VCaP (cell line): ENCODE measurements around the gene SLC34A1.

Experiments
- H3K27ac ChIP-seq: fragments of 450-650 bp; 2 replicates; pipeline ENCODE4 v1.5.1; 2017
- CTCF ChIP-seq: fragments of 450-650 bp; conservative IDR thresholded peaks from 2 replicates; pipeline ENCODE4 v1.5.1; 2017; ENCODE audit warnings: mild to moderate bottlenecking, moderate library complexity

The SLC34A1 gene, protein sequence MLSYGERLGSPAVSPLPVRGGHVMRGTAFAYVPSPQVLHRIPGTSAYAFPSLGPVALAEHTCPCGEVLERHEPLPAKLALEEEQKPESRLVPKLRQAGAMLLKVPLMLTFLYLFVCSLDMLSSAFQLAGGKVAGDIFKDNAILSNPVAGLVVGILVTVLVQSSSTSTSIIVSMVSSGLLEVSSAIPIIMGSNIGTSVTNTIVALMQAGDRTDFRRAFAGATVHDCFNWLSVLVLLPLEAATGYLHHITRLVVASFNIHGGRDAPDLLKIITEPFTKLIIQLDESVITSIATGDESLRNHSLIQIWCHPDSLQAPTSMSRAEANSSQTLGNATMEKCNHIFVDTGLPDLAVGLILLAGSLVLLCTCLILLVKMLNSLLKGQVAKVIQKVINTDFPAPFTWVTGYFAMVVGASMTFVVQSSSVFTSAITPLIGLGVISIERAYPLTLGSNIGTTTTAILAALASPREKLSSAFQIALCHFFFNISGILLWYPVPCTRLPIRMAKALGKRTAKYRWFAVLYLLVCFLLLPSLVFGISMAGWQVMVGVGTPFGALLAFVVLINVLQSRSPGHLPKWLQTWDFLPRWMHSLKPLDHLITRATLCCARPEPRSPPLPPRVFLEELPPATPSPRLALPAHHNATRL

GRCh38 chr5:177384134-177384533 lies at the start of gene SLC34A1:
Gene SLC34A1 (plus strand): TSS chr5:177384434. CDS start chr5:177385742, 1,308 bp downstream.
- TF ChIP-seq CTCF: no peak
- no peak within 1 kb of the TSS for H3K27ac ChIP-seq

DNA sequence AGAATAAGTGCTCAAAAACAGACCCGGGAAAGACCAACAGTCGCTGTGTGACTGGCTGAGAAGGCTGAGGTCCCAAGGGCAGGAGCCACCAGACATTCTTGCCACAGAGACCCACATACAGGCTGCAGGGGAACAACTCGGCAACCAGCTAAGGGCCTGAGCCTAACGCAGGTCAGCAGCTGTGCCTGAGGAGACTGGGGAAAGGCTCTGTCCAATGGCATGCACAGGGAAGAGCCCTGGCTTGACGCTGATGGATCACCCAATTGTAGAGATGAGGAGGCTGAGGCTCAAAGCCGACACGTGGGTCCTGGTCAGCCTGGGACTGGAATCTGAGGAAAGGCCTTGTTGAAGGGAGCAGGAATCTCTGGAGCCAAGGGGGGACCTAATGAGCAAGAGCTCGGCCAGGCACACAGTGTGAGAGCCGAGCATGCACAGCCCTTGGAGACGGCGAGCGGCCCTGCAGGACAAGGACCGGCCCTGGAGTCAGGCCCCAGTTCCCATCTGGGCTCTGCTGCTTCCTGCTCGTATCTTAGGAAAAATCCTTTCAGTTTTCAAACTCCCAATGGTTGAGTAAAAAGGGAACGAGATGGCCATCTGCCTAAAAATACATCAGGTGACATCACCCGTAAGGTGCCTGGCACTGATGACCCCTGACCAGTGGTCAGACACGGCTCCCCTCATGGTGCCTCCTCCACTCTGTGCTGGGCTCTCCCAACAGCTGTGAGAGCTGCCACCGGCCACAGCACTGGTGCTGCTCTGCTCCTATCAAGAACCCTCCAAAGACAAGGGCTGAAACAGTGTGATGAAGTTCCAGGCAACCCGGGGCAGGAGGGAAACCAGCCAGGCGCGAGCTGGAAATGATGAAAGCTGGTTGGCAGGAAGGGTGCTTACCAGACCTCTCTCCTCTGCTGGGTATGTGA lies 49.2 kb upstream of the SLC34A1 start:
- H3K27ac ChIP-seq: no peak overlapping the region
- no peak for TF ChIP-seq CTCF

- no peak overlapping the region for H3K27ac ChIP-seq
- no peak for TF ChIP-seq CTCF
Observed at GRCh38 chr5:177335701-177336065, 48.6 kb upstream of the SLC34A1 start.

GRCh38 chr5:177336112-177336511 lies 48.1 kb upstream of the SLC34A1 start:
- peak; percentile 62 for TF ChIP-seq CTCF

GRCh38 chr5:177336603-177337494 lies 47.4 kb upstream of the SLC34A1 start:
- TF ChIP-seq CTCF: no peak
- no peak overlapping the region for H3K27ac ChIP-seq

More at GRCh38 chr5:177336112-177336511, 48.1 kb upstream of the SLC34A1 start:
- H3K27ac ChIP-seq: no peak overlapping the region

DNA sequence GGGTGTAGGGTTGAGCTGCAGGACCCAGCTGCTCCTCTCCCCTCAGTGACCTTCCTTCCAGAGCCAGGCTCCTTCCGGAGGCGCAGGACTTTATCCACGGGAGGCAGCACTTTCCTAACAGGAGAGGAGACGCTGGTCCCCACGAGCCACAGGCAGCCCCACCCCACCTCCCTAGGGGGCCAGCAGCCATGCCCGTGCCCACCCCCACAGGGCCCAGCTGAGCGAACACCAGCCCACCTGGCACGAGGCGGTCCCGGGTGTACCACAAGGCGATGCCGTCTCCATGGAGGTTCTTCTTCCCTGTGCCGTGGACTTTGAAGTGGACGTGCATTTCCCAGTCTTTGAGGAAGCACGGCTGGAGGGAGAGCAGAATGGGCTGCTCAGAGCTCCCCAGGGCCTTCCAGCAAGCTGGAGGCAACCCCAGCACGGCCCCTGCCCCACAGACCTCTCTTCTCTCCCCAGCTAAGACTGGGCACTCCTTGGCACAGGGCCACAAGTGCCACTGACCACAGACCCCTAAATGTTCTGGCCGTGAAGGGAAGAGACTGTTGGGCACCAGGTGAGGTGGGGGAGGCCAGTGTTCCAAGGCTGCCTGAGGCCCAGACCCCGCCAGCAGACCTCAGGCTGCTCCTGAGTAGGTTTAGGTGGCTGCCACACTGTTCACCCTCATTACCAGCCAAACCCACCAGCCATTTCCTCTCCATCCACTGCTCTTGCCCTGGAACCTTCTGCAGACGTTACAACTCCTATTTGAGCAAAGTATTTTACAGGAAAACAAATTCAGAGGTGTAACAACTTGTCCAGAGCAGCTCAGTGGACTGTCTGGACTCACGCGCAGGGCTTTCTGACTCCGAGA lies 45.8 kb upstream of the SLC34A1 start:
- peak overlapping the region; percentile 54 for H3K27ac ChIP-seq
- TF ChIP-seq CTCF: no peak
